Measurements from ENCODE around the gene HES4.

Gene HES4

DNA sequence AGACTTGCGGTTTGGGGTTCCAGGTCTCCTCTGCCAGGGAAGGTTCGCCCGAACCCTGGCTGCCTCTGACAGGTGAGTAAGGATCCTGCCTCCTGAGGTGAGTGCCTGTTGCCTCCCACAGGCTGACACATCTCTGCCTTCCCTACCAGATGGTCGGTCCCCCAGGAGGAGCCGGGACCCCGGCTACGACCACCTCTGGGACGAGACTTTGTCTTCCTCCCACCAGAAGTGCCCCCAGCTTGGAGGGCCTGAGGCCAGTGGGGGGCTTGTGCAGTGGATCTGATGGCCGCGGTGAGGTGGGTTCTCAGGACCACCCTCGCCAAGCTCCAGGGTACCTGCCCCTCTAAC, 25.6 kb downstream of the HES4 start:
- TF ChIP-seq, protein P1, sequence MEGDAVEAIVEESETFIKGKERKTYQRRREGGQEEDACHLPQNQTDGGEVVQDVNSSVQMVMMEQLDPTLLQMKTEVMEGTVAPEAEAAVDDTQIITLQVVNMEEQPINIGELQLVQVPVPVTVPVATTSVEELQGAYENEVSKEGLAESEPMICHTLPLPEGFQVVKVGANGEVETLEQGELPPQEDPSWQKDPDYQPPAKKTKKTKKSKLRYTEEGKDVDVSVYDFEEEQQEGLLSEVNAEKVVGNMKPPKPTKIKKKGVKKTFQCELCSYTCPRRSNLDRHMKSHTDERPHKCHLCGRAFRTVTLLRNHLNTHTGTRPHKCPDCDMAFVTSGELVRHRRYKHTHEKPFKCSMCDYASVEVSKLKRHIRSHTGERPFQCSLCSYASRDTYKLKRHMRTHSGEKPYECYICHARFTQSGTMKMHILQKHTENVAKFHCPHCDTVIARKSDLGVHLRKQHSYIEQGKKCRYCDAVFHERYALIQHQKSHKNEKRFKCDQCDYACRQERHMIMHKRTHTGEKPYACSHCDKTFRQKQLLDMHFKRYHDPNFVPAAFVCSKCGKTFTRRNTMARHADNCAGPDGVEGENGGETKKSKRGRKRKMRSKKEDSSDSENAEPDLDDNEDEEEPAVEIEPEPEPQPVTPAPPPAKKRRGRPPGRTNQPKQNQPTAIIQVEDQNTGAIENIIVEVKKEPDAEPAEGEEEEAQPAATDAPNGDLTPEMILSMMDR (IDR thresholded peaks at IDR 0.05; ENCODE audit: low read depth, low read length, missing control alignments) = no peak
- no peak for DNase-seq (ENCODE audit: low read depth)
- no peak overlapping the region for H3K4me3 ChIP-seq (ENCODE audit: low read depth, low read length)
- in situ Hi-C loops (cut with HindIII; ENCODE audit: low sequenced_read_pairs) = no loop called here

DNA sequence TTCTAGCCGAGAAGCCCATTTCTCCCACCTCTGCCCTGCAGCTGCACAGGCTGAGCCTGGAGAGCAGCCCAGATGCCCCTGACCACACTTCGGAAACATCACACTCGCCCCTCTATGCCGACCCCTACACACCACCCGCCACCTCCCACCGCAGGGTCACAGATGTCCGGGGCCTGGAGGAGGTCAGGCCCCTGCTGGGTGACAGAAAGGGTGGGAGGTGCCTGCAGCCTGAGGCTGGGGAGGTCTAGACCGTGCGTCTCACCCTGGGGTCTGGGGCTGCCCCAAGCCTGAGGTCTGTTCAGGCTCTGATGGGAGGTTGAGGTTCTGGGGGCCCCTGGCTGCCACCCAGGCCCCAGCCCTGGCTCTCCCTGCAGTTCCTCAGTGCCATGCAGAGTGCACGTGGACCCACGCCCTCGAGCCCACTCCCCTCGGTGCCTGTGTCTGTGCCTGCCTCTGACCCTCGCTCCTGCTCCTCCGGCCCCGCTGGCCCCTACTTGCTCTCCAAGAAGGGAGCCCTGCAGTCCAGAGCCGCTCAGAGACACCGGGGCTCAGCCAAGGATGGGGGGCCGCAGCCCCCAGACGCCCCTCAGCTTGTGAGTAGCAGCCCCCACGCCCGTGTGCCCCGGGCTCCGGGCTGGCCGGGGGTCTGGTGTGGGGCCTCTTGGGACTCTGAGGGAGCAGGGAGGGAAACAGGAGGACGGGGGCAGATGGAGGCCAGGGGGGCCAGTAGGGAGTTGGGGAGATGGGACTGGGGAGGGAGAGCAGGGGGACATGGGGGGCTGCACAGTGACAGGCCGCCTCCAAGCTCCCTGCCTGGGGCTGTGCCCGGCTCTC, 26.2 kb downstream of the HES4 start:
- DNase-seq (ENCODE audit: low read depth) = no peak
- in situ Hi-C loops (cut with HindIII; ENCODE audit: low sequenced_read_pairs) = no loop called here
- no peak overlapping the region for H3K4me3 ChIP-seq (ENCODE audit: low read depth, low read length)
- TF ChIP-seq, protein P1 (IDR thresholded peaks at IDR 0.05; ENCODE audit: low read depth, low read length, missing control alignments) = no peak

DNA sequence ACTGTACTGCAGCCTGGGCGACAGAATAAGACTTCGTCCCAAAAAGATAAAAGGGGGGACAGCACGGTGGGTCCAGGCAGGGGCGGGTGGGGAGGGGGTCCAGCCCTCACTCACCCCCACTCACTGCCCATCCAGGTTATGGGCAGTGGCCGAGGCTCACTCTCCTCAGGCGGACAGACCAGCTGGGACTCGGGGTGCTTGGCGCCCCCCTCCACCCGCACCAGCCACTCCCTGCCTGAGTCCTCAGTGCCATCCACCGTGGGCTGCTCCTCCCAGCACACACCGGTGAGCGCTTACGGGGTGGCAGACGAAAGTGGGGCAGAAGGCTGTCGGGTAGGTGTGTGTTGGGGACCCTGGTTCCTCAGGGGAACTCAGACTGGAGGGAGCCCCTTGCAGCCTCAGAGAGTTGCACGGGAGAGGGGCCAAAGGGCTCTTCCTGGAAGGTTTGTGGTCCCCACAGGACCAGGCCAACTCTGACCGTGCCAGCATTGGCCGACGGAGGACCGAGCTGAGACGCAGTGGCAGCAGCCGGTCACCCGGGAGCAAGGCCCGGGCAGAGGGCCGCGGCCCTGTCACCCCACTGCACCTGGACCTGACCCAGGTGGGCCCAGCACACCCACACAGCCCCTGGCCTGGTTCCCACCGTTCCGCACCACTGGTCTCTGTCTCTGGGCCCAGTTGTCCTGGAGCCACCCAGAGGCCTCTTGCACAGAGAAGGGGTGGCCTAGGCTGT, 27.0 kb downstream of the HES4 start:
- in situ Hi-C loops (cut with HindIII; ENCODE audit: low sequenced_read_pairs) = no loop called here
- DNase-seq (ENCODE audit: low read depth) = no peak
- H3K4me3 ChIP-seq (ENCODE audit: low read depth, low read length) = no peak overlapping the region
- TF ChIP-seq, protein P1 (IDR thresholded peaks at IDR 0.05; ENCODE audit: low read depth, low read length, missing control alignments) = no peak

GRCh38 chr1:971751-972506, 28.0 kb downstream of the HES4 start:
- no peak overlapping the region for H3K4me3 ChIP-seq (ENCODE audit: low read depth, low read length)
- in situ Hi-C loops (cut with HindIII; ENCODE audit: low sequenced_read_pairs) = no loop called here
- TF ChIP-seq, protein P1 (IDR thresholded peaks at IDR 0.05; ENCODE audit: low read depth, low read length, missing control alignments) = no peak
- DNase-seq (ENCODE audit: low read depth) = no peak

DNA sequence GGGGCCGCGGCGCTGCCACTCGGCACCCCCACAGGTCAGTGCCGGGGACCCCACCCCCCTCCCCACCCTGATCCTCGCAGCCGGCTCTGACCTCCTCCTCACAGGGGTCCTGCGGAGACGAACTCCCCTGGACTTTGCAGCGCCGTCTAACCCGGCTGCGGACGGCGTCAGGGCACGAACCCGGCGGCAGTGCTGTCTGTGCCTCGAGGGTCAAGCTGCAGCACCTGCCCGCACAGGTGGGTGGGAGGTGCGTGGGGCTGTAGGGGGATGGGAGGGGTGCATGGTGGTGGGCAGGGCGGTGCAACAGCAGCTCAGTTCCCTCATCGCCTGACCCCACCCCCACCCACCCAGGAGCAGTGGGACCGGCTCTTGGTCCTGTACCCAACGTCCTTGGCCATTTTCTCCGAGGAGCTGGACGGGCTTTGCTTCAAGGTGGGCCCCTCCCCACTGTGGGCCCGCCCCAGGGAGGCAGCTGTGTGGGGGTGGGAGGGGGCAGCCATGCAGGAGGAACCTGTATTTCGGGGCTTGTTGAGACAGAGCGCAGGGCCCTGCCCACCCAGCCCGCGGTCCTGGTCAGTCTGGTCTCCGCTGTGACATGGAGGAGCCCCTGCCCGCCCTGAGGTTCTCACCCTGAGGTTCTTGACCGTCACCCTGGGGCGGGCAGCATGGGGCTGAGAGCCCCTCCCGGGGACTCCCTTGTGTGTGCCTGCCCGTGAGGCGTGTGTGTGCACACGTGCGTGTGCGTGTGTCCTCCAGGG, 28.7 kb downstream of the HES4 start:
- TF ChIP-seq, protein P1 (IDR thresholded peaks at IDR 0.05; ENCODE audit: low read depth, low read length, missing control alignments) = no peak
- H3K4me3 ChIP-seq (ENCODE audit: low read depth, low read length) = no peak overlapping the region
- in situ Hi-C loops (cut with HindIII; ENCODE audit: low sequenced_read_pairs) = no loop called here
- DNase-seq (ENCODE audit: low read depth) = no peak

All from astrocyte of the cerebellum (primary cell).